NB4 (cell line): ENCODE results near the gene DEFB131B.
A peak's percentile ranks its signal among the peaks of the same experiment; 100 is the strongest.

Experiments used
- DNase-seq: peaks from one replicate; pipeline ENCODE4 v3.0.0; 2010; ENCODE audit warnings: low read depth
- H3K4me3 ChIP-seq: one replicate; pipeline ENCODE4 v1.5.1; 2011; ENCODE audit warnings: mild to moderate bottlenecking, low read depth, low read length, moderate library complexity
- MYC ChIP-seq: IDR thresholded peaks from 2 replicates; pipeline ENCODE4 v1.6.1; 2011; ENCODE audit warnings: low read depth, low read length
- POLR2A ChIP-seq: IDR thresholded peaks from 2 replicates; pipeline ENCODE4 v1.6.1; 2011; ENCODE audit warnings: mild to moderate bottlenecking; ENCODE audit not compliant: insufficient read length; ENCODE audit errors: extremely low read depth
- TF ChIP-seq, protein P1 (sequence below): IDR thresholded peaks from one replicate; pipeline ENCODE4 v1.5.1; 2012; ENCODE audit warnings: low read depth, low read length
- TF ChIP-seq, protein P2 (sequence below): IDR thresholded peaks from 2 replicates; pipeline ENCODE4 v1.6.1; 2011; ENCODE audit warnings: low read depth, low read length

Gene DEFB131B

DNA sequence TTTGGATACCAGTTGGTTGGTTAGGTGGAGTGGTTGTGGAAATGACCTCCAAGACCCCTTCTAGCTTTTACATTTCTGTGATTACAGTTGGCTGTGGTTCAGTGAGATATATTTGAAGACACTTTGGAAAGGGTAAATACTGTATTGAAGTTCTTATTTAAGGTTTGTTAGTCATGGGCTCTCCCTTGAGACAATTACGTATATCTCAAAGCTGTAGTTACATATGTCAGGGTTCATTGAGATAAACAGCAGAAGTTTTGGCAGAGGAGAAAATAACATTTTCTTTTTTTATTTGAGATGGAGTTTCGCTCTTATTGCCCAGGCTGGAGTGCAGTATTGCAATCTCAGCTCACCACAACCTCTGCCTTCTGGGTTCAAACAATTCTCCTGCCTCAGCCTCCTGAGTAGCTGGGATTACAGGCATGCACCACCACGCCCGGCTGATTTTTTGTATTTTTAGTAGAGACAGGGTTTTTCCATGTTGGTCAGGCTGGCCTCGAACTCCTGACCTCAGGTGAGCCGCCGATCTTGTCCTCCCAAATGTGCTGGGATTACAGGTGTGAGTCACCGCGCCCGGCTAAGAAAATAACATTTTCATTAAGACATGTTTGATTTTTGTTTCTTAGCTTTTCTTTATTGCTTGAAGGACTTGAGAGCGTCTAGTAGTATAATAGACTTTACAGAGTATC is 52.4 kb downstream of the DEFB131B start:
- H3K4me3 ChIP-seq: peak overlapping the region; percentile 97
- TF ChIP-seq POLR2A (no peak), MYC (no peak)
- TF ChIP-seq, protein P1, sequence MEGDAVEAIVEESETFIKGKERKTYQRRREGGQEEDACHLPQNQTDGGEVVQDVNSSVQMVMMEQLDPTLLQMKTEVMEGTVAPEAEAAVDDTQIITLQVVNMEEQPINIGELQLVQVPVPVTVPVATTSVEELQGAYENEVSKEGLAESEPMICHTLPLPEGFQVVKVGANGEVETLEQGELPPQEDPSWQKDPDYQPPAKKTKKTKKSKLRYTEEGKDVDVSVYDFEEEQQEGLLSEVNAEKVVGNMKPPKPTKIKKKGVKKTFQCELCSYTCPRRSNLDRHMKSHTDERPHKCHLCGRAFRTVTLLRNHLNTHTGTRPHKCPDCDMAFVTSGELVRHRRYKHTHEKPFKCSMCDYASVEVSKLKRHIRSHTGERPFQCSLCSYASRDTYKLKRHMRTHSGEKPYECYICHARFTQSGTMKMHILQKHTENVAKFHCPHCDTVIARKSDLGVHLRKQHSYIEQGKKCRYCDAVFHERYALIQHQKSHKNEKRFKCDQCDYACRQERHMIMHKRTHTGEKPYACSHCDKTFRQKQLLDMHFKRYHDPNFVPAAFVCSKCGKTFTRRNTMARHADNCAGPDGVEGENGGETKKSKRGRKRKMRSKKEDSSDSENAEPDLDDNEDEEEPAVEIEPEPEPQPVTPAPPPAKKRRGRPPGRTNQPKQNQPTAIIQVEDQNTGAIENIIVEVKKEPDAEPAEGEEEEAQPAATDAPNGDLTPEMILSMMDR: no peak
- TF ChIP-seq, protein P2, sequence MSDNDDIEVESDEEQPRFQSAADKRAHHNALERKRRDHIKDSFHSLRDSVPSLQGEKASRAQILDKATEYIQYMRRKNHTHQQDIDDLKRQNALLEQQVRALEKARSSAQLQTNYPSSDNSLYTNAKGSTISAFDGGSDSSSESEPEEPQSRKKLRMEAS: no peak
- no peak for DNase-seq

DNA sequence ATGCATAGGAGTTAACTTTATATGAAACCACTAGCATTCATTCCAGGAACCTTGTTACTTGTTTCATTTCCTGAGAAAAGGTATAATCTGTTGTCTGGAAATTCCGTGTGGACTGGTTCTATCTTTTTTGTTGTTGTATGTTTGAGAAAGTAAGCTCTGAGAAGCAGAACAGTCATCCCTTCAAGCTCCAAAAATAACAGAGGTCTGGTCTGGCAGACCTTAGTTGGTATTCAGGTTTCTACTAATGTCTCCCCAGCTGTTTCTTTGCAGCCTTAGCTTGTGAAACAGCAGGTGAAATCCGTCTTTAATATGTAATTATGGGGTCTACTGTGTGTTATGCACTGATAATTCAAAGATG is 53.0 kb downstream of the DEFB131B start:
- peak overlapping the region; percentile 33 for H3K4me3 ChIP-seq
- TF ChIP-seq, protein P2: no peak
- no peak for TF ChIP-seq MYC
- TF ChIP-seq, protein P1: no peak
- DNase-seq: no peak

DNA sequence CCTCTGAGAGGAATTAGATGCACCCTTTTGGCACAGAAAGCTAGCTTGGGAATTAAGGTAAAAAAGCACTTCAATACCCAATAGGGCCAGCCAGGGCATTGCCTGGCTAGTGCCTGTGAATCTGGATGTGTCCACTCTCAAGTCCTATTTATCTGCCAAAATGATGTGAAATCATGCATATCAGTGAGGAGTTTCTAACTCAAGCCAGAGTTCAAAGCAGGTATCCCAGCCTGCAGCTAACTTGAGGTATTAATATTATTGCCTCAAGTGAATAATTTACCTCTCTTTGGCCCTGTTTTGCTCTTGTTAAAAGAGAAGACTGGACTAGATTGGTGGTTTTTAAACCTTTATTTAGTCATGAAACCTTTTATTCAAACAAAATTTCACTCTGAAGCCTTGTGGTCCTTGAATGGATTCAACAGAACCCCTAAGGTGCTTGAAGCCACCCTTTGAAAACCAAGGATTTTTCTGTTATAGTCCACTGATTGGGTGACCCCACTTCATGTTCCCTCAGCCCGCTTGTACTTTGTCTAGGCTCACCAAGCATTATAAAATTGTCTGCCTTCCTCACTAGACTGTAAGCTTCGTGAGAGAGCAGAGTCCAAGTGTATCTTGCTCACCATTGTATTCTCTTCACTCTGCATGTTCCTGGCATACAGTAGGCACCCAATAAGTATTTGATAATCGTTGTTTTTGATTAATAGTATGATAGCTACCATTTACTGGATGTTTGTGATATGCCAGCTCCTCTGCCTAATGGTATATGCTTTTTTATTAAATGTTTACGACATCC is 55.1 kb downstream of the DEFB131B start:
- TF ChIP-seq POLR2A (no peak), MYC (no peak)
- TF ChIP-seq, protein P2: no peak
- TF ChIP-seq, protein P1: no peak
- no peak for DNase-seq
- no peak overlapping the region for H3K4me3 ChIP-seq
